ENCODE data around the gene CPEB4. TPM values are rescaled to one million over a fixed set of nuclear protein-coding genes. Genes with fewer than 3 reads are reported as not detected.

Gene CPEB4
- total and polyA plus RNA-seq, 2 of the 8 experiments (the other 6 are each of a cell fraction or from before 2014, with no cell fraction given), result 8.4 to 13.4 TPM

DNA sequence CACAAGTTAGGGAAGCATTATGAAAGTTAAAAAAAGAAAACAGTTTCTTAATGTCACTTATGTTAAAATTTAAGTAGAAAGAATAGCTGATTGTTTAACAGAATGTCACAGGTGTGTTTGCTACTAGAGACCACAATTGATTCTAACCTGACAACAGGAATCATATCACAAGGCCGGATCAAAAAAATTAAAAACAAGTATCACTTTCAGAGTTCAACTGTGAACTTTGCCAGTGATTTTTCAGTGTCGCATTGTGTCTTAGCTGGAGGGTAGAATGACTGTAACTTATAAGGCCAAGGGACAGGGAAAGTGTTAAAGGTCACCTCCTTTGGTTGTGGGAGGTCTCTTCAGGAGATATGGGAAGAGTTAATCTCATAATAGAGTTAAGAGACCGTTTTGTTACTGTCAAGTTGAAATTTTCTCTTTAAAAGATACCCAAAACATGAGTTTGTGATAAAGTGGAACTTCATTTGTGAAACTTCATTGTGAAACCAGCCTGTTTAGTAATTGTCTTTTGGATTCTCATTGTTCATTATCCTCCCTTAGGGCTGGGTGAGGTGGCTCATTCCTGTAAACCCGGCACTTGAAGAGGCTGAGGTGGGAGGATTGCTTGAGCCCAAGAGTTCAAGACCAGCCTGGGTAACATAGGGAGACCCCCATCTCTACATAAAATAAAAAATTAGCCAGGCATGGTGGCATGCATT is 40.9 kb downstream of the CPEB4 start (continued):
- TF ChIP-seq E2F6 (IDR thresholded peaks at IDR 0.05) (no peak), RXRA (IDR thresholded peaks at IDR 0.05; ENCODE audit: insufficient read depth, low read depth, low read length) (no peak), TAF1 (IDR thresholded peaks at IDR 0.05; ENCODE audit: low read depth, low read length) (no peak), POU5F1 (IDR thresholded peaks at IDR 0.05; ENCODE audit: low read depth, low read length) (no peak), SUZ12 (IDR thresholded peaks at IDR 0.05; ENCODE audit: low read length) (no peak), PHF8 (conservative IDR thresholded peaks at IDR 0.05; ENCODE audit: low read depth, low read length) (no peak), SIX5 (IDR thresholded peaks at IDR 0.05; ENCODE audit: low read depth, low read length) (no peak)

Data from H1 (cell line).